Effector memory CD4-positive, alpha-beta T cell (primary cell): ENCODE measurements around the gene SLC52A1.
A peak's percentile ranks its signal among the peaks of the same experiment; 100 is the strongest.

ENCODE experiments used
- DNase-seq, 3 donors: peaks; one replicate each; pipeline ENCODE4 v3.0.0-alpha.2; 2020
- H3K27ac ChIP-seq: 2 replicates; pipeline ENCODE4 v1.7.0; 2013; ENCODE audit warnings: mild to moderate bottlenecking, low read length, moderate library complexity; ENCODE audit not compliant: insufficient read depth, poor library complexity, severe bottlenecking
- H3K27me3 ChIP-seq: replicated peaks from 2 replicates; pipeline ENCODE4 v1.7.0; 2013; ENCODE audit warnings: mild to moderate bottlenecking, low read length; ENCODE audit not compliant: insufficient read depth, control insufficient read depth, poor library complexity, severe bottlenecking
- H3K36me3 ChIP-seq: 2 replicates; pipeline ENCODE4 v1.7.0; 2013; ENCODE audit warnings: mild to moderate bottlenecking, low read length, moderate library complexity; ENCODE audit not compliant: control insufficient read depth, insufficient read depth
- H3K4me1 ChIP-seq: 2 replicates; pipeline ENCODE4 v1.7.0; 2013; ENCODE audit warnings: low read length, mild to moderate bottlenecking; ENCODE audit not compliant: control insufficient read depth, insufficient read depth, poor library complexity, severe bottlenecking
- H3K4me3 ChIP-seq: 2 replicates; pipeline ENCODE4 v1.7.0; 2013; ENCODE audit warnings: low read length, low read depth, mild to moderate bottlenecking; ENCODE audit not compliant: insufficient read depth, poor library complexity, severe bottlenecking
- H3K9me3 ChIP-seq: 2 replicates; pipeline ENCODE4 v1.7.0; 2013; ENCODE audit warnings: mild to moderate bottlenecking, low read length, moderate library complexity; ENCODE audit not compliant: control insufficient read depth

The SLC52A1 gene

DNA sequence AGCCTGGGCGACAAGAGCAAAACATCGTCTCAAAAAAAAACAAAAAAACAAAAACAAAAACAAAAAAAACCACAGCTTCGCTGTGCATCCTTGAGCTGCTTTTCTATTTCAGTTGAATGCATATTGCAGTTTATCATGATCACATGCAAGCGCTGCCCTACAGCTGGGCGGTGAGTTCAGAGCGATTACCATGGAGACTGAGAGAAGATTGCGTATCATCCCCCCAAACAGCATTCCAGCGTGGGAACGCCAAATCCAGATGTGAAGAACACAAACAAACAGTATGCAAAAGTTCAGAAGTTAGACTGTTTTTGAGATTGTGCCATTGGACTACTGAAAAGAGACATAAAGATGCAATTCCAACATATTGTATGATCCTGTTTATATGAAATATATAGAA lies 15.1 kb upstream of the SLC52A1 start:
- DNase-seq = no peak
- Histone ChIP-seq H3K4me1 (peaks cover 31% of the 10 kb centered on the region), H3K4me3 (no peak overlapping the region), H3K9me3 (no peaks in the 10 kb centered on the region), H3K27ac (no peak overlapping the region), H3K27me3 (no peaks in the 10 kb centered on the region), H3K36me3 (no peaks in the 10 kb centered on the region)

DNA sequence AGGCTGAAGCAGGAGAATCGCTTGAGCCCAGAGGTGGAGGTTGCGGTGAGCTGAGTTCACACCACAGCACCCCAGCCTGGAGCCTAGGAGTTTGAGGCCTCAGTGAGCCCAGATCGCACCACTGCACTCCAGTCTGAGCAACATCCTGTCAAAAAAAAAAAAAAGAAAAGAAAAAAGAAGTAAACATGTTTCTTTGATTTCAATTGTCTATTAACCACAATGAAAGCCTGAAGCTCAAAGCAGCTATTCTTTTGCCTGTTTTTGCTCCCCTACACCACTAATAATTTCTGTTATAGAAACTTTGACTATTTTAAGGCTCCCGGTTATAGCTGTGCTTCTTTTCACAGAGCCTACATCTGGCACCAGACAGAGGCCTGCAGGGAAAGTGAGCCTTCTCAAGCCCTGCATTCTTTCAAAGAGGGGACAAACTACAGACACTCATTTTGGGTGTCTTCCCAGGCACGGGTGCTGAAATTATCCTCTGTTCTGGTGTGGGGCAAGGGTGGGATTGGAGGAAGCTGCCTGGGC lies 14.2 kb upstream of the SLC52A1 start:
- Histone ChIP-seq H3K4me3 (peak overlapping the region; percentile 19), H3K27ac (peak overlapping the region; percentile 67), H3K36me3 (no peaks in the 10 kb centered on the region), H3K9me3 (no peaks in the 10 kb centered on the region), H3K4me1 (peaks cover 38% of the 10 kb centered on the region), H3K27me3 (no peaks in the 10 kb centered on the region)
- DNase-seq = peak; percentile 63 to 79 (median 69)

DNA sequence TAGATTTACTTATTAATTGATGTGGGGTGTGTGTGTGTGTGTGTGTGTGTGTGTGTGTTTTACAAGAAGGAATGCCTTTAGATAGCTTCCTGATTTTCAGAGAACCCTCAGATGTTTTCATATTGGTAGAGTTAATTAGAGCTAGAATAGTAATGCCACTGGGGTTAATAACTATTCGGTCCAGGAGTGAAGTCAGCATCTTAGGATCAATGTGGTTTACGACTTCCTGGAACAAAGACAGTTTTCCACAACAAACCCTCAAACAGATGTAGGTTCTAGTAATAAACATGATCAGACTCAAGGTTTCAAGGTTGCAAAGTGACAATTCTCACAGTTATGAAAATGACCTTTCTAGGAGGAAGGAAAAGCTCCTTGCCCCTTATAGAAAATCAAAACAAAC lies 12.2 kb upstream of the SLC52A1 start:
- no peaks in the 10 kb centered on the region for H3K9me3 ChIP-seq
- no peaks in the 10 kb centered on the region for H3K36me3 ChIP-seq
- peaks cover 44% of the 10 kb centered on the region for H3K4me1 ChIP-seq
- DNase-seq = no peak
- peak overlapping the region; percentile 29 for H3K4me3 ChIP-seq
- H3K27me3 ChIP-seq = no peaks in the 10 kb centered on the region
- H3K27ac ChIP-seq = peak overlapping the region; percentile 1

DNA sequence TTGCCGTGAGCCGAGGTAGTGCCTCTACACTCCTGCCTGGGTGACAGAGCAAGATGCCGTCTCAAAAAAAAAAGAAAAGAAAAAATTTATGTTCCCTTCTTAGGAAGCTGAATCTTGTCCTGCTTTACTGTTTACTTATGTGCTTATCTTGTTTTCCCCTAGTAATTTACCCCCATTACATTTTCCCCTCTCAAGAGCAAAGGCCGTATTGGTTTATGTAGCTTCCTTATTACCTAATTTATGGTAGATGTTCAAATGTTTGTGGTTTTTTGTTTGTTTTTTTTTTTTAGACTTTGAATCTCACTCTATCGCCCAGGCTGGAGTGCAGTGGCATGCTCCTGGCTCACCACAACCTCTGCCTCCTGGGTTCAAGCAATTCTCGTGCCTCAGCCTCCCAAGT lies 10.3 kb upstream of the SLC52A1 start:
- Histone ChIP-seq H3K9me3 (no peaks in the 10 kb centered on the region), H3K27ac (no peak overlapping the region), H3K27me3 (no peaks in the 10 kb centered on the region), H3K4me3 (no peak overlapping the region), H3K36me3 (no peaks in the 10 kb centered on the region), H3K4me1 (peaks cover 50% of the 10 kb centered on the region)
- DNase-seq = no peak

DNA sequence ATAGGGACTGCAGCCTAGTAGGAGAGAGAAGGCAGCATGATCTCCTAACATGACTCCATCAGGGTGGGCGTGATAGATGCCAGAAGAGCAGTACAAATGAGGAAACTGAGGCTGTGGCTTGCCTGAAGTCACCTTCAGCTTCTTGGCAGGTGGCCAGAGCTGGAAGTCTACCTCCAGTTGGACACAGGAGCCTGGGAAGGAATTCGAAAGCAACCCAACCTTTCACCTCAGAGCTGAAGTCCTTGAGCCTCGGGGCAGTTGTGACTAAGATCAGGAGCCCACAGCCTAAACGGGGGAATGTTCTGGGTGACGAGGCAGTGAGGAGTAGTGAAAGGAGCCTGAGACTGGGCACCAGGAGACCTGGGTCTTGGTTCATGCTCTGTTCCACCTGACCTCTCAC lies 9.4 kb upstream of the SLC52A1 start:
- H3K27me3 ChIP-seq = no peaks in the 10 kb centered on the region
- H3K9me3 ChIP-seq = no peaks in the 10 kb centered on the region
- no peak overlapping the region for H3K27ac ChIP-seq
- H3K36me3 ChIP-seq = no peaks in the 10 kb centered on the region
- H3K4me1 ChIP-seq = peaks cover 45% of the 10 kb centered on the region
- DNase-seq = no peak
- no peak overlapping the region for H3K4me3 ChIP-seq

DNA sequence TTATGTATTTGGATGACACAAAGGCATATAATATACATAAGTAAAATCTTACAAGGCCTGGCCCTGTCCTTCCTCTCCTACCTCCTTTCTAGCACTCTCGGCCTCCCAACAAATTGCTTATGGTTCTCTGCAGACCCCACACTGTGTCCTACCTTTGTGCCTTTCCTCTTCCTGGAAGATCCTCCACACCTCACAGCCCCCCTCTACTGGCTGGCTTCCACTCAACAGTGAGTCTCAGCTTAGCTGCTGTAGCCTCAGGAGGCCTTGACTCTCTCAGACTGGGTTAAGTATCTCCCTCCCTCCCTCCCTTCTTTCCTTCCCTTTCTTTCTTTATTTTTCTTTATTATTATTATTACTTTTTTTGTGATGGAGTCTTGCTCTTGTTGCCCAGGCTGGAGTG lies 8.3 kb upstream of the SLC52A1 start:
- H3K9me3 ChIP-seq = no peaks in the 10 kb centered on the region
- no peak overlapping the region for H3K4me3 ChIP-seq
- H3K4me1 ChIP-seq = peaks cover 35% of the 10 kb centered on the region
- no peak overlapping the region for H3K27ac ChIP-seq
- DNase-seq = no peak
- no peaks in the 10 kb centered on the region for H3K27me3 ChIP-seq
- H3K36me3 ChIP-seq = no peaks in the 10 kb centered on the region

DNA sequence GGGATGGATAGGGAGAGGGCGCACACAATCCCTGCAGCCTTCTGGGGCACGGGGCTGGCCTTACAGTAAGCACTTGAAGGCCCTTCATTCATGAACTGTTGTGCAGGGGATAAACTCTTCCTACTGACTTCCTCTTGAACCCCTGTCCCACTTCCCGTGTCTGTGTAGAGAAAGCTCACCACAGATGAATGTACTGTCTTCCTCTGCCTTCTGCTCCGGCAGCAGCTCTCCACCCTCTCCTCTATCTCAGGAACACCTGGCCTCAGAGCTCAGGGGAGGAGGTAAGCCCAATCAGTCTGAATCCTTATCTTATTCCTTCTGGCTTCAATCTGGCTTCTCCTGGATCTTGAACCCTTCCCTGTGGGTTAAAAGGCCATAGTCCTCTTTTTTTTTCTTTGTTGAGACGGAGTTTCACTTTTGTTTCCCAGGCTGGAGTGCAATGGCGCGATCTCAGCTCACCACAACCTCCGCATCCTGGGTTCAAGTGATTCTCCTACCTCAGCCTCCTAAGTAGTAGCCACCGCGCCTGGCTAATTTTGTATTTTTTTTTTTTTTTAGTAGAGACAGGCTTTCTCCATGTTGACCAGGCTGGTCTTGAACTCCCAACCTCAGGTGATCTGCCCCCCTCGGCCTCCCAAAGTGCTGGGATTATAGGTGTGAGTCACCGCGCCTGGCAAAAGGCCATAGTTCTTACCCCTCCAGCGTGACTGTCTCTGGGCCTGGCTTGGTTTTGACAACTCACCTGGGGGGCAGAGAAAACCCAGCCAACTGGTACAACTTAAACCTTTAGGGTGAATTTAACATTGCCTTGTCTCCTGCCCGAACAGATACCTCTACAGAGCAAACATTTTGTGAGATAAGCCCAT lies 7.2 kb upstream of the SLC52A1 start:
- Histone ChIP-seq H3K9me3 (no peaks in the 10 kb centered on the region), H3K27me3 (no peaks in the 10 kb centered on the region), H3K36me3 (no peaks in the 10 kb centered on the region), H3K4me1 (peaks cover 27% of the 10 kb centered on the region), H3K27ac (peak overlapping the region; percentile 67), H3K4me3 (peak overlapping the region; percentile 37)
- DNase-seq = peak in 2 of 3 donors; percentile 11 to 18

DNA sequence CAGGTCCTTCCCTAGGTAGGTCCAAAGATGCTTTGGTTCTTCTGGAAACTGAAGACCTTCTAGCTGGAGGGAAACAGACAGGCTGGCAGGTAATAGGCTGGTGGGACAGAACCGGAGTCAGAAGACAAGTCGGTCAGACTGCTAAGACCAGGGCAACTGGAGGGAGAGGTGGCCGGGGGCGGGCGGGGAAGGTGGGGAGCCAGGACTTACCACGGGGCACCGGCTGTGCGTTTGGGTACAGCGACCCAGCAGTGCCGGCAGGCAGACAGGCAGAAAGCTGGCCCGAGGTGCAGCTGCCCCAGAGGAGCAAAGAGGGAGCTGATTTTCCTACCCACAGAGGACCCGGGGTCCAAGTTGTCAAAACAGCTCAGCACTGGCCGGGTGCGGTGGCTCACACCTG lies 575 bp downstream of the SLC52A1 start:
- Histone ChIP-seq H3K27ac (no peak overlapping the region), H3K4me1 (peaks cover 10% of the 10 kb centered on the region), H3K4me3 (no peak overlapping the region), H3K9me3 (no peaks in the 10 kb centered on the region), H3K36me3 (no peaks in the 10 kb centered on the region), H3K27me3 (no peaks in the 10 kb centered on the region)
- no peak for DNase-seq

DNA sequence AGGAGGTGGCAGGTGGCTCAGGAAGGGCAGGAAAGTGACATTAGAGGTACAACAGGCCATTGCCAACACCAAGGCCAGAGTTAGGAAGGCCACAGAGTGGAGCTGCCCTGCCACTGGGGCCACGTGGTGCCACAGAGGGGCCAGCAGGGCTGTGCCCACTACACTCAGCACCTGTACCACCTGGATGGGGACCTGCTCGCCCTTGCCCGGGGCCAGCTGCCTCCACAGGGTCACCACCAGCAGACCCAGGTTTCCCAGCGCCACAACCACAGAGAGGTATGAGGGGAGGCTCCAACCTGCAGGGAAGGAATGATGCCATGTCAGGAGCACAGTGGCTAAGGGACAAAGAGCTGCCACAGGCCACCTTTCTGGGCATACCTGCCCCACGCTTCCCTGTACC lies 1.2 kb downstream of the SLC52A1 start:
- Histone ChIP-seq H3K9me3 (no peaks in the 10 kb centered on the region), H3K27me3 (no peaks in the 10 kb centered on the region), H3K36me3 (no peaks in the 10 kb centered on the region), H3K4me1 (peaks cover 10% of the 10 kb centered on the region), H3K27ac (no peak overlapping the region), H3K4me3 (no peak overlapping the region)
- no peak for DNase-seq

DNA sequence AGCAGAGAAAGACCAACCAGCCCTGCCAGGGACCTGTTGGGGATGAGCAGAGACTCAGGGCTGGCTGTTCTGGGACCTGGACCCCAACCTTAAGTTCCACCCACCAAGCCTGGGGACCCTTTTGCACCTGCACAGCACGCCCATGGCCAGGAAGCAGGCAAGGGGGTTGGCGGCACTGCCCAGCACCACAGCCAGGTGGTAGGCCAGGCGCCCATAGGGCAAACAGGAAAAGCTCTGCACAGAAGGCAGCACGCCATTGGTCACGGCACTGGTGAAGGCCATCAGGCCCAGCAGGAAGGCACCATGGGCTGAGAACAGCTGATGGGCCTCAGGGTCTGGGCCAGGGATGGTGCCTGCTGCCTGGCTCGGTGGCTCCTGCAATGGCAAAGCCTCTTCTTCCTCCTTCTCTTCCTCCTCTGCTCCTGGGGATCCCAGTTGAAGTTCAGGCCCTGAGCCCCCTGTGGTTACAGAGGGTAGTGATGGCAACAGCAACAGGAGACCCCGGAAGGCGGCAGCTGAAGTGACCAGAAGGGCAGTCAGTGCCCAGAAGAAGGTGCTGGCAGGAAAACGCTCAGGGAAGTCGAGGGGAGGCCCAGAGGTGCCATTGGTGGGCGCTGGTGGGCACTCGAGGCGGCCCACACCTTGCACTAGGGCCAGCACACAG lies 1.7 kb downstream of the SLC52A1 start:
- H3K27me3 ChIP-seq = no peaks in the 10 kb centered on the region
- H3K9me3 ChIP-seq = no peaks in the 10 kb centered on the region
- H3K4me1 ChIP-seq = peaks cover 10% of the 10 kb centered on the region
- no peaks in the 10 kb centered on the region for H3K36me3 ChIP-seq
- no peak overlapping the region for H3K4me3 ChIP-seq
- no peak overlapping the region for H3K27ac ChIP-seq
- DNase-seq = no peak
